GM23338 (cell line): ENCODE data around the gene NMRK2.
"Not testable (repeated sequence)": the region's sequence is repeated elsewhere in the genome, so short reads cannot be mapped to it uniquely, and the experiment has no call there.

Experiments used
- CTCF ChIP-seq, 2 experiments: fragments of 200-600 bp in 1 of 2; sonication (generic) in 1 of 2; conservative IDR thresholded peaks; 2 replicates each; pipeline versions ENCODE4 v1.5.1 to v1.6.1; 2016 to 2017; ENCODE audit warnings: antibody characterized with exemption in 2 of 2, low read depth in 2 of 2, mild to moderate bottlenecking in 2 of 2, moderate library complexity in 1 of 2
- EZH2 ChIP-seq: fragments of 200-600 bp; sonication (generic); IDR thresholded peaks from one replicate; pipeline ENCODE4 v1.8.0; 2017; ENCODE audit warnings: antibody characterized with exemption, mild to moderate bottlenecking, low read depth; ENCODE audit not compliant: unreplicated experiment
- EZH2phosphoT487 ChIP-seq: fragments of 200-600 bp; sonication (generic); IDR thresholded peaks from one replicate; pipeline ENCODE4 v1.8.1; 2018; ENCODE audit warnings: antibody characterized with exemption; ENCODE audit not compliant: unreplicated experiment
- JUNB ChIP-seq: IDR thresholded peaks from one replicate; pipeline ENCODE4 v1.6.1; 2016; ENCODE audit warnings: antibody characterized with exemption; ENCODE audit not compliant: unreplicated experiment
- POLR2AphosphoS5 ChIP-seq: IDR thresholded peaks from 2 replicates; pipeline ENCODE4 v1.6.1; 2016; ENCODE audit warnings: antibody characterized with exemption, low read depth
- ZNF331 ChIP-seq: fragments of 250-450 bp; sonication (Bioruptor Pico); IDR thresholded peaks from 2 replicates; pipeline ENCODE4 v1.5.0; 2020; ENCODE audit warnings: low read depth, mild to moderate bottlenecking, moderate library complexity

DNA sequence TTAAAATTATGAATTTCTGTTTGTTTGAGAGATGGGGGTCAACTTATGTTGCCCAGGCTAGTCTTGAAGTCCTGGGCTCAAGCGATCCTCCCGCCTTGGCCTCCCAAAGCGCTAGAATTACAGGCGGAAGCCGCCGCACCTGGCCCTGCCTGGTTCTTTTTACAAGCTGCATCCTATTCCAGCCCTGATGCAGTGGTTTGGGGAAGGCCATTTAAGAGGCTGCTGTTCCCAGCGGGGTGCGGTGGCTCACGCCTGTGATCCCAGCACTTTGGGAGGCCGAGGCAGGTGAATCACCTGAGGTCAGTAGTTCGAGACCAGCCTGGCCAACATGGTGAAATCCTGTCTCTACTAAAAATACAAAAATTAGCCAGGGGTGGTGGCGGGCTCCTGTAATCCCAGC is 35.1 kb downstream of the NMRK2 start:
- TF ChIP-seq CTCF (conservative IDR thresholded peaks at IDR 0.05; ENCODE audit: low read depth in 2 of 2); POLR2AphosphoS5; EZH2; ZNF331 (CRISPR knock-in tag); JUNB; EZH2phosphoT487: not testable (repeated sequence)
